ENCODE data around the gene MICAL3.

MICAL3 gene

GRCh38 chr22:17976121-17976520 lies 48.2 kb downstream of the MICAL3 start:
- Histone ChIP-seq H2BK5ac (ENCODE audit: low read depth, low read length, poor library complexity) (no peak overlapping the region), H3K18ac (ENCODE audit: low read length) (no peak overlapping the region), H3K14ac (ENCODE audit: low read length) (no peak overlapping the region), H3K79me1 (ENCODE audit: low read length) (peaks cover 9% of the 10 kb centered on the region), H4K8ac (ENCODE audit: low read depth, low read length) (no peak overlapping the region), H3K4me2 (ENCODE audit: low read length) (no peak overlapping the region), H2BK120ac (ENCODE audit: insufficient read depth, low read length, poor library complexity) (no peak overlapping the region), H4K91ac (ENCODE audit: low read depth, low read length) (no peak overlapping the region), H3K4me3 (ENCODE audit: low read depth, low read length) (no peak overlapping the region), H3K4ac (ENCODE audit: low read depth, low read length) (no peak overlapping the region), H3K9me3 (ENCODE audit: insufficient read depth, low read depth, low read length) (peaks cover 1% of the 10 kb centered on the region), H4K12ac (ENCODE audit: low read depth, low read length) (no peak overlapping the region), H3K9ac (ENCODE audit: low read length) (no peak overlapping the region), H3K79me2 (ENCODE audit: control insufficient read depth, insufficient read depth, low read length, poor library complexity) (peaks cover 3% of the 10 kb centered on the region), H2BK12ac (ENCODE audit: low read length) (no peak overlapping the region), H2AFZ (ENCODE audit: insufficient read depth, low read length, poor library complexity) (no peak overlapping the region), H3K4me1 (ENCODE audit: control insufficient read depth in 1 of 2, insufficient read depth in 2 of 2, low read length in 2 of 2) (peaks cover 19 to 25% of the 10 kb centered on the region in 2 experiments), H3K27me3 (ENCODE audit: insufficient read depth, low read length) (no peaks in the 10 kb centered on the region), H2AK5ac (ENCODE audit: low read length) (no peak overlapping the region), H3K36me3 (ENCODE audit: control insufficient read depth in 1 of 2, insufficient read depth in 2 of 2, low read length in 2 of 2) (no peaks in the 10 kb centered on the region), H3K23ac (ENCODE audit: low read length) (no peak overlapping the region), H3K27ac (ENCODE audit: low read depth, low read length) (no peak overlapping the region)
- WGBS (ENCODE audit: extremely low coverage, insufficient coverage, insufficient read length) = no CpG with 5 or more reads among the region's 3 CpGs
- no peak for DNase-seq

- H4K12ac ChIP-seq (ENCODE audit: low read depth, low read length) = no peak overlapping the region
- peaks cover 5% of the 10 kb centered on the region for H3K79me2 ChIP-seq (ENCODE audit: control insufficient read depth, insufficient read depth, low read length, poor library complexity)
- no peak for DNase-seq
- H3K23ac ChIP-seq (ENCODE audit: low read length) = no peak overlapping the region
- no peak overlapping the region for H2AFZ ChIP-seq (ENCODE audit: insufficient read depth, low read length, poor library complexity)
- no peak overlapping the region for H2BK12ac ChIP-seq (ENCODE audit: low read length)
- H2BK120ac ChIP-seq (ENCODE audit: insufficient read depth, low read length, poor library complexity) = no peak overlapping the region
- H2BK5ac ChIP-seq (ENCODE audit: low read depth, low read length, poor library complexity) = no peak overlapping the region
- H3K14ac ChIP-seq (ENCODE audit: low read length) = no peak overlapping the region
- H3K79me1 ChIP-seq (ENCODE audit: low read length) = peaks cover 11% of the 10 kb centered on the region
- H2AK5ac ChIP-seq (ENCODE audit: low read length) = no peak overlapping the region
- no peak overlapping the region for H3K4me3 ChIP-seq (ENCODE audit: low read depth, low read length)
- no peaks in the 10 kb centered on the region for H3K36me3 ChIP-seq (ENCODE audit: control insufficient read depth in 1 of 2, insufficient read depth in 2 of 2, low read length in 2 of 2)
- no peak overlapping the region for H4K91ac ChIP-seq (ENCODE audit: low read depth, low read length)
- peaks cover 24 to 30% of the 10 kb centered on the region in 2 experiments for H3K4me1 ChIP-seq (ENCODE audit: control insufficient read depth in 1 of 2, insufficient read depth in 2 of 2, low read length in 2 of 2)
- peaks cover 1% of the 10 kb centered on the region for H3K9me3 ChIP-seq (ENCODE audit: insufficient read depth, low read depth, low read length)
- no peak overlapping the region for H3K27ac ChIP-seq (ENCODE audit: low read depth, low read length)
- no peak overlapping the region for H3K9ac ChIP-seq (ENCODE audit: low read length)
- H3K18ac ChIP-seq (ENCODE audit: low read length) = peak overlapping the region; percentile 43
- no peak overlapping the region for H3K4me2 ChIP-seq (ENCODE audit: low read length)
- no CpG with 5 or more reads among the region's 8 CpGs for WGBS (ENCODE audit: extremely low coverage, insufficient coverage, insufficient read length)
- no peaks in the 10 kb centered on the region for H3K27me3 ChIP-seq (ENCODE audit: insufficient read depth, low read length)
- no peak overlapping the region for H3K4ac ChIP-seq (ENCODE audit: low read depth, low read length)
- H4K8ac ChIP-seq (ENCODE audit: low read depth, low read length) = peak overlapping the region; percentile 32
Observed at GRCh38 chr22:17974703-17975372, 49.5 kb downstream of the MICAL3 start.

GRCh38 chr22:17974087-17974486 lies 50.3 kb downstream of the MICAL3 start:
- no peak overlapping the region for H3K27ac ChIP-seq (ENCODE audit: low read depth, low read length)
- H2AK5ac ChIP-seq (ENCODE audit: low read length) = no peak overlapping the region
- no peak overlapping the region for H4K91ac ChIP-seq (ENCODE audit: low read depth, low read length)
- peaks cover 27 to 34% of the 10 kb centered on the region in 2 experiments for H3K4me1 ChIP-seq (ENCODE audit: control insufficient read depth in 1 of 2, insufficient read depth in 2 of 2, low read length in 2 of 2)
- no peak overlapping the region for H4K8ac ChIP-seq (ENCODE audit: low read depth, low read length)
- no peak overlapping the region for H2BK120ac ChIP-seq (ENCODE audit: insufficient read depth, low read length, poor library complexity)
- H3K18ac ChIP-seq (ENCODE audit: low read length) = no peak overlapping the region
- DNase-seq = peak; percentile 87
- no peak overlapping the region for H2AFZ ChIP-seq (ENCODE audit: insufficient read depth, low read length, poor library complexity)
- no peak overlapping the region for H4K12ac ChIP-seq (ENCODE audit: low read depth, low read length)
- H3K14ac ChIP-seq (ENCODE audit: low read length) = no peak overlapping the region
- no peak overlapping the region for H3K4me3 ChIP-seq (ENCODE audit: low read depth, low read length)
- no peak overlapping the region for H3K4me2 ChIP-seq (ENCODE audit: low read length)
- H3K36me3 ChIP-seq (ENCODE audit: control insufficient read depth in 1 of 2, insufficient read depth in 2 of 2, low read length in 2 of 2) = no peaks in the 10 kb centered on the region
- no peaks in the 10 kb centered on the region for H3K27me3 ChIP-seq (ENCODE audit: insufficient read depth, low read length)
- peaks cover 11% of the 10 kb centered on the region for H3K79me1 ChIP-seq (ENCODE audit: low read length)
- H3K4ac ChIP-seq (ENCODE audit: low read depth, low read length) = no peak overlapping the region
- no peak overlapping the region for H2BK5ac ChIP-seq (ENCODE audit: low read depth, low read length, poor library complexity)
- H3K9me3 ChIP-seq (ENCODE audit: insufficient read depth, low read depth, low read length) = peaks cover 1% of the 10 kb centered on the region
- H3K9ac ChIP-seq (ENCODE audit: low read length) = no peak overlapping the region
- H3K23ac ChIP-seq (ENCODE audit: low read length) = no peak overlapping the region
- peaks cover 5% of the 10 kb centered on the region for H3K79me2 ChIP-seq (ENCODE audit: control insufficient read depth, insufficient read depth, low read length, poor library complexity)
- H2BK12ac ChIP-seq (ENCODE audit: low read length) = no peak overlapping the region
- no CpG with 5 or more reads among the region's 3 CpGs for WGBS (ENCODE audit: extremely low coverage, insufficient coverage, insufficient read length)

- Histone ChIP-seq H4K12ac (ENCODE audit: low read depth, low read length) (no peak overlapping the region), H3K4me3 (ENCODE audit: low read depth, low read length) (no peak overlapping the region), H3K4me1 (ENCODE audit: control insufficient read depth in 1 of 2, insufficient read depth in 2 of 2, low read length in 2 of 2) (peaks cover 27 to 34% of the 10 kb centered on the region in 2 experiments), H3K4ac (ENCODE audit: low read depth, low read length) (peak overlapping the region; percentile 0), H2BK5ac (ENCODE audit: low read depth, low read length, poor library complexity) (peak overlapping the region; percentile 0), H2BK120ac (ENCODE audit: insufficient read depth, low read length, poor library complexity) (peak overlapping the region; percentile 28), H2BK12ac (ENCODE audit: low read length) (peak overlapping the region; percentile 19), H3K9ac (ENCODE audit: low read length) (no peak overlapping the region), H3K27me3 (ENCODE audit: insufficient read depth, low read length) (no peaks in the 10 kb centered on the region), H4K91ac (ENCODE audit: low read depth, low read length) (peak overlapping the region; percentile 31), H3K4me2 (ENCODE audit: low read length) (no peak overlapping the region), H3K14ac (ENCODE audit: low read length) (peak overlapping the region; percentile 12), H3K79me1 (ENCODE audit: low read length) (peaks cover 11% of the 10 kb centered on the region), H3K27ac (ENCODE audit: low read depth, low read length) (peak overlapping the region; percentile 3), H3K36me3 (ENCODE audit: control insufficient read depth in 1 of 2, insufficient read depth in 2 of 2, low read length in 2 of 2) (no peaks in the 10 kb centered on the region), H3K18ac (ENCODE audit: low read length) (no peak overlapping the region), H3K23ac (ENCODE audit: low read length) (no peak overlapping the region), H2AFZ (ENCODE audit: insufficient read depth, low read length, poor library complexity) (no peak overlapping the region), H3K9me3 (ENCODE audit: insufficient read depth, low read depth, low read length) (peaks cover 1% of the 10 kb centered on the region), H2AK5ac (ENCODE audit: low read length) (peak overlapping the region; percentile 13), H4K8ac (ENCODE audit: low read depth, low read length) (no peak overlapping the region), H3K79me2 (ENCODE audit: control insufficient read depth, insufficient read depth, low read length, poor library complexity) (peaks cover 5% of the 10 kb centered on the region)
- no peak for DNase-seq
- no CpG with 5 or more reads among the region's 6 CpGs for WGBS (ENCODE audit: extremely low coverage, insufficient coverage, insufficient read length)
Observed at GRCh38 chr22:17973217-17973616, 51.1 kb downstream of the MICAL3 start.
